ENCODE data around the gene GDF2. TPM values are rescaled to one million over a fixed set of nuclear protein-coding genes. Genes with fewer than 3 reads are reported as not detected.

The GDF2 gene
- total and polyA plus RNA-seq, 5 donors from 2014 or later = not detected

DNA sequence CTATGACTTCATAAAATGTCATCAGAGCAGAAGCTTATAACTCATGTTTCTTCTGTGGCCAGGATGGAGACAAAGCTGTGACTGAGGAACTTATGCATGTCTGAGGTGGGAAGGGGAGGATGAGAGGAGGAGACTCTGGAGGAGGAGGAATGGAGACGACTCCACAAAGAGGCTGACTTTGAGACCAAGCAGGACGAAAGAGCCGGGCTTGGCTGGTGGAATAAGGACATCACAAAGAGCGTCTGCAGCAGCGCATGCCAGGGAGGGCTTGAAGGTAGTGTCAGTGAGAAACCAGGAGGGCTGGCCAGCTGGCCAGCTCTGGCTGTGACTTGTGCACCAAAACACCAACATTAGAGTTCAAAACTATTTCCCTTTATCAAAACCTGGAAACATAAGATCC is 6.1 kb upstream of the GDF2 start:
- DNase-seq = no peak
- Mint-ChIP-seq H3K4me1 (peaks cover 0 to 13% (median 8%) of the 10 kb centered on the region in 4 donors), H3K4me3 (no peak overlapping the region), H3K27ac (no peak overlapping the region), H3K27me3 (peaks cover 5% of the 10 kb centered on the region), H3K36me3 (no peaks in the 10 kb centered on the region), H3K9me3 (peaks cover 0 to 2% (median 0%) of the 10 kb centered on the region in 7 donors)
- no peak for ATAC-seq (ENCODE audit: low read depth in 2 of 2)
- Histone ChIP-seq H3K27ac (ENCODE audit: insufficient read depth, low read length, poor library complexity, severe bottlenecking) (no peak overlapping the region), H3K9me3 (ENCODE audit: control insufficient read depth in 2 of 2, low read length in 2 of 2) (no peaks in the 10 kb centered on the region), H3K36me3 (ENCODE audit: control insufficient read depth, insufficient read depth, low read length) (no peaks in the 10 kb centered on the region), H3K4me3 (ENCODE audit: low read depth, low read length) (no peak overlapping the region), H3K27me3 (ENCODE audit: control insufficient read depth, insufficient read depth, low read length) (no peaks in the 10 kb centered on the region), H3K4me1 (ENCODE audit: control insufficient read depth, insufficient read depth, low read length, poor library complexity, severe bottlenecking) (peaks cover 10% of the 10 kb centered on the region)

DNA sequence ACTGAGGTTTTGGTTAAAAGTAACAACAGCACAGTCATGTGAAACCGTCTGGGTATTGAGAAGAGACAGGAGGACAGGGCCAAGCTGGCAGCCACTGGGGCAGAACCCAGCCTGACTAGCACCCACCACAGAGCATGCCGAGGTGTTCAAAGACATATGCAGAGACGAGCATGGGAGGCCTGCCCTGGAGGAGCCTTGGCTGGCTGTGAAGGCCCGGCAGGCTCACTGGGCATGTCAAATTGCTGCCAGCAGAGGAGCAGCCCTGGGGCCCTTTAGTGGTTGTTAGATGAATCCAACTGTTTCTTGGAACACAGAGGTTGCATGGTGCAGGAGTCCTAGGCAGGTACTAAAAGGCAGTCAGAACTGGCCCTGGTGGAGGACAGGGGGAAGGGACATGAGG is 5.0 kb upstream of the GDF2 start:
- DNase-seq (no peak), ATAC-seq (ENCODE audit: low read depth in 2 of 2) (no peak)
- peaks cover 0 to 2% (median 0%) of the 10 kb centered on the region in 7 donors for H3K9me3 Mint-ChIP-seq
- no peaks in the 10 kb centered on the region for H3K36me3 Mint-ChIP-seq
- Histone ChIP-seq H3K4me1 (ENCODE audit: control insufficient read depth, insufficient read depth, low read length, poor library complexity, severe bottlenecking) (no peaks in the 10 kb centered on the region), H3K4me3 (ENCODE audit: low read depth, low read length) (no peak overlapping the region), H3K27me3 (ENCODE audit: control insufficient read depth, insufficient read depth, low read length) (no peaks in the 10 kb centered on the region), H3K27ac (ENCODE audit: insufficient read depth, low read length, poor library complexity, severe bottlenecking) (no peak overlapping the region), H3K9me3 (ENCODE audit: control insufficient read depth in 2 of 2, low read length in 2 of 2) (no peaks in the 10 kb centered on the region), H3K36me3 (ENCODE audit: control insufficient read depth, insufficient read depth, low read length) (no peaks in the 10 kb centered on the region)
- H3K27ac Mint-ChIP-seq = no peak overlapping the region
- H3K4me1 Mint-ChIP-seq = peaks cover 0 to 2% (median 0%) of the 10 kb centered on the region in 4 donors
- peaks cover 5% of the 10 kb centered on the region for H3K27me3 Mint-ChIP-seq
- H3K4me3 Mint-ChIP-seq = no peak overlapping the region

DNA sequence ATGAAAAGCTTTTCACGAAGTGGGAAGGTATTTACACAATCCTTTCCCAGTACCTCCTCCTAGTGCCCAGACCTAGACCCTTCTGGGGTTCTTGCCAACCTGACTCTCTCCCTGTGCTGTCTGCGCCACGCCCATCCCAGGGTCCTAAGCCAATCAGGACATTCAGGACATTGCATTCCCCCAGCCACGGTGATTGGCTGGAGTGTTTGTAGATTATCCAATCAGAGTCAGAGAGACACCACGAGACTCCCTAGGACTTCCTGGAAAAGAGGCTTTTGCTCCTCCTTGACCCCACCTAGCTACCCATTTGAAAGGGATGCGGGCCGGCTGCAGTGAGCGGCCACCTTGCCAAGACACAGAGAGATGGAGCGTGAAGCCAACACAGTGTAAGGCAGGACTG is 3.5 kb upstream of the GDF2 start:
- Mint-ChIP-seq H3K4me1 (no peaks in the 10 kb centered on the region), H3K27ac (peak overlapping the region in 1 of 3 donors; percentile 12), H3K9me3 (peaks cover 0 to 2% (median 0%) of the 10 kb centered on the region in 7 donors), H3K4me3 (no peak overlapping the region), H3K27me3 (peaks cover 9% of the 10 kb centered on the region), H3K36me3 (no peaks in the 10 kb centered on the region)
- no peaks in the 10 kb centered on the region for H3K4me1 ChIP-seq (ENCODE audit: control insufficient read depth, insufficient read depth, low read length, poor library complexity, severe bottlenecking)
- DNase-seq (no peak), ATAC-seq (ENCODE audit: low read depth in 2 of 2) (no peak)
- H3K4me3 ChIP-seq (ENCODE audit: low read depth, low read length) = no peak overlapping the region
- H3K9me3 ChIP-seq (ENCODE audit: control insufficient read depth in 2 of 2, low read length in 2 of 2) = no peaks in the 10 kb centered on the region
- no peaks in the 10 kb centered on the region for H3K36me3 ChIP-seq (ENCODE audit: control insufficient read depth, insufficient read depth, low read length)
- no peak overlapping the region for H3K27ac ChIP-seq (ENCODE audit: insufficient read depth, low read length, poor library complexity, severe bottlenecking)
- no peaks in the 10 kb centered on the region for H3K27me3 ChIP-seq (ENCODE audit: control insufficient read depth, insufficient read depth, low read length)

DNA sequence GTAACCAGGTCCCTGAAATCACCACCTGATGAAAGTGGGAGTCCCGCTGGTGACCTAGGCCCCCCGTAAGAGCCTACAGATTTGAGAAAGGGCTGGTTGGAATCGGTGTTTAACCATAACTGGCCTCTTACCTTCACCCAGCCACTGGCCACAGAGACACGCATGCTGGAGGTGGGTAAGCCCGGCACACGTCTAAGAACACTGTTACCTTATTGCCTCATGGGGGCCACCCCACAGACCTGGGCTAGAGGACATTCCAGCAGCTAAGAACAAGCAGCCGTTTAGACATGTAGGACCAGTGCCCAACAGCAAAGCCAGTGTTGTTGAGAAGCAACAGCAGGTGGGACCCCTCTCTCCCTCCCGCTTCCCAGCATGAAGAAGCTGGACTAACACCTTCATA is 2.5 kb upstream of the GDF2 start:
- DNase-seq (no peak), ATAC-seq (ENCODE audit: low read depth in 2 of 2) (no peak)
- no peaks in the 10 kb centered on the region for H3K36me3 ChIP-seq (ENCODE audit: control insufficient read depth, insufficient read depth, low read length)
- peaks cover 9% of the 10 kb centered on the region for H3K27me3 Mint-ChIP-seq
- H3K9me3 Mint-ChIP-seq = no peaks in the 10 kb centered on the region
- no peaks in the 10 kb centered on the region for H3K36me3 Mint-ChIP-seq
- no peaks in the 10 kb centered on the region for H3K4me1 ChIP-seq (ENCODE audit: control insufficient read depth, insufficient read depth, low read length, poor library complexity, severe bottlenecking)
- H3K4me1 Mint-ChIP-seq = no peaks in the 10 kb centered on the region
- no peak overlapping the region for H3K27ac ChIP-seq (ENCODE audit: insufficient read depth, low read length, poor library complexity, severe bottlenecking)
- H3K27me3 ChIP-seq (ENCODE audit: control insufficient read depth, insufficient read depth, low read length) = no peaks in the 10 kb centered on the region
- no peak overlapping the region for H3K4me3 ChIP-seq (ENCODE audit: low read depth, low read length)
- no peak overlapping the region for H3K4me3 Mint-ChIP-seq
- H3K9me3 ChIP-seq (ENCODE audit: control insufficient read depth in 2 of 2, low read length in 2 of 2) = no peaks in the 10 kb centered on the region
- H3K27ac Mint-ChIP-seq = no peak overlapping the region

DNA sequence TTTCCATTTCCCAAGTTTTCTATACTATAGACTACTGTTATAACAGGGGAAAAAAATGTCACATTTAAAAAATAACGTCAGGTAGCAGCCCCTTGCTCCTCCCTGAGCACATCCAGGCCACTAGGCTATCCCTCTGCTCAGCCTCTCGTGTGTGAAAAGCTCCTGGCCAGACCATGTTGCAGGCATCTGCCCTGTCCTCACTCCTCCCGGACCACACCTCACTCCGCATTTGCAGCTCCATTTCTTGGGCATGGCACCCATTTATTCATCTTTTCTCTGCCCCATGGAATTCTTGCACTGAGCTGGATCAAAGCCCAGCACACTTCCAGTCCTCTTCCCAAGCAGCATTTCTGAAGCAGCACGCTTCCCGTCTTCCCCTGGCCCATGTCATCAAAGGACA is 1.4 kb upstream of the GDF2 start:
- H3K9me3 ChIP-seq (ENCODE audit: control insufficient read depth in 2 of 2, low read length in 2 of 2) = no peaks in the 10 kb centered on the region
- H3K4me1 ChIP-seq (ENCODE audit: control insufficient read depth, insufficient read depth, low read length, poor library complexity, severe bottlenecking) = no peaks in the 10 kb centered on the region
- H3K36me3 Mint-ChIP-seq = no peaks in the 10 kb centered on the region
- H3K27me3 Mint-ChIP-seq = peaks cover 7% of the 10 kb centered on the region
- H3K27me3 ChIP-seq (ENCODE audit: control insufficient read depth, insufficient read depth, low read length) = no peaks in the 10 kb centered on the region
- H3K27ac Mint-ChIP-seq = no peak overlapping the region
- no peaks in the 10 kb centered on the region for H3K4me1 Mint-ChIP-seq
- no peaks in the 10 kb centered on the region for H3K9me3 Mint-ChIP-seq
- no peak for DNase-seq
- no peak overlapping the region for H3K4me3 ChIP-seq (ENCODE audit: low read depth, low read length)
- no peak overlapping the region for H3K4me3 Mint-ChIP-seq
- no peaks in the 10 kb centered on the region for H3K36me3 ChIP-seq (ENCODE audit: control insufficient read depth, insufficient read depth, low read length)
- no peak overlapping the region for H3K27ac ChIP-seq (ENCODE audit: insufficient read depth, low read length, poor library complexity, severe bottlenecking)
- no peak for ATAC-seq (ENCODE audit: low read depth in 2 of 2)

DNA sequence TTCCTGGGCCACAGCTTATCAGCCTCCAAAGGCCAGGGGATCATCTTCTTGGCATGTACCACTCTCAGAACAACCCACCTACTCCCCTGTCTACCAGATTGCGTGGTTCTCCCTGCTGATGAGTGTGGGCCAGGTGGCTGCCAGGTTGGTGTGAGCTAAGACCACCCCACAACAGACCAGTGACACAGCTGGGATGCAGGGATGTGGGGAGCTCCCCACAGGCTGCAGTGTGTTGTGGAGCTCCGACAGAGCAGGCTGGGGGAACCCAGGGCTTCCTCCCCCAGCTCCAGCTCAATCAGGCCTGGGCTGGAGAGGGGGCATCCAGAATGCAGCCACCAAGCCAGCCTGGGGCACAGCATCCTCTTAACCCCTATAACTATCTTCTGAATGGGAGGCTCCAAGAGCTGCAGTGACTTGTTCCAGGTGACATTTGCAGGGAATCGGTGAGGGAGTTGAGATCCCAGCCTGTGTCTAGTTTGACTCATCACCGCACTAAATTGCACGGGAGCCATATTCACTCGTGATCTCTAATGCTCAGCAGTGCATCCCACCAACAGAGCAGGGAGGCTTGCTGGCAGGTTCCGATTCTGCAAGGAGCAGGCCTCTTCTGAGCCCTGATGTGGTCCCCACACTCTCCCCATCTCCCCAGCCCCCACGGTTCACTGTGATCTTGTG is 596 bp upstream of the GDF2 start:
- H3K4me3 ChIP-seq (ENCODE audit: low read depth, low read length) = no peak overlapping the region
- H3K9me3 ChIP-seq (ENCODE audit: control insufficient read depth in 2 of 2, low read length in 2 of 2) = no peaks in the 10 kb centered on the region
- Mint-ChIP-seq H3K9me3 (no peaks in the 10 kb centered on the region), H3K27me3 (peaks cover 4% of the 10 kb centered on the region), H3K36me3 (no peaks in the 10 kb centered on the region), H3K4me1 (no peaks in the 10 kb centered on the region), H3K4me3 (no peak overlapping the region), H3K27ac (no peak overlapping the region)
- H3K27ac ChIP-seq (ENCODE audit: insufficient read depth, low read length, poor library complexity, severe bottlenecking) = no peak overlapping the region
- H3K27me3 ChIP-seq (ENCODE audit: control insufficient read depth, insufficient read depth, low read length) = no peaks in the 10 kb centered on the region
- no peak for ATAC-seq (ENCODE audit: low read depth in 2 of 2)
- H3K36me3 ChIP-seq (ENCODE audit: control insufficient read depth, insufficient read depth, low read length) = no peaks in the 10 kb centered on the region
- H3K4me1 ChIP-seq (ENCODE audit: control insufficient read depth, insufficient read depth, low read length, poor library complexity, severe bottlenecking) = no peaks in the 10 kb centered on the region
- DNase-seq = no peak

DNA sequence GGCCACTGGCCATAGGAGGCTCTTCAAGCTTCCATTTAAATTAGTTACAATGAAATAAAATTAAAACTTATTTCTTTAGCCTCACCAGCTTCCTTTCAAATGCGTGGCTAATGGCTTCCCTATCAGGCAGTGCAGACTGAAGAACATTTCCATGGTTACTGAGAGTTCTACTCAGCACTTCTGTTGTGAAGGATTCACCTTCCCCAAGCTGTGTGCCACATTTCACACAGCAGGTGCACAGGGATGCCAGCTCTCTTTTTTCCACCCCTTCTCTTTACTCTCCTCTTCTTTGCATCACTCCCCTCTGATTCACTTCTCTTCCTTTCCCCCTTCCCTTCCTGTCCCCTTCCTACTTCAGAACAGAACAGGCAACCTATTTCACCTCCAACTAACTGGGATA is 833 bp downstream of the GDF2 start:
- Histone ChIP-seq H3K27me3 (ENCODE audit: control insufficient read depth, insufficient read depth, low read length) (no peaks in the 10 kb centered on the region), H3K27ac (ENCODE audit: insufficient read depth, low read length, poor library complexity, severe bottlenecking) (no peak overlapping the region), H3K4me1 (ENCODE audit: control insufficient read depth, insufficient read depth, low read length, poor library complexity, severe bottlenecking) (no peaks in the 10 kb centered on the region), H3K36me3 (ENCODE audit: control insufficient read depth, insufficient read depth, low read length) (no peaks in the 10 kb centered on the region), H3K4me3 (ENCODE audit: low read depth, low read length) (no peak overlapping the region), H3K9me3 (ENCODE audit: control insufficient read depth in 2 of 2, low read length in 2 of 2) (no peaks in the 10 kb centered on the region)
- DNase-seq (no peak), ATAC-seq (ENCODE audit: low read depth in 2 of 2) (no peak)
- peaks cover 4% of the 10 kb centered on the region for H3K27me3 Mint-ChIP-seq
- H3K36me3 Mint-ChIP-seq = no peaks in the 10 kb centered on the region
- H3K4me3 Mint-ChIP-seq = no peak overlapping the region
- no peaks in the 10 kb centered on the region for H3K9me3 Mint-ChIP-seq
- no peaks in the 10 kb centered on the region for H3K4me1 Mint-ChIP-seq
- H3K27ac Mint-ChIP-seq = no peak overlapping the region

DNA sequence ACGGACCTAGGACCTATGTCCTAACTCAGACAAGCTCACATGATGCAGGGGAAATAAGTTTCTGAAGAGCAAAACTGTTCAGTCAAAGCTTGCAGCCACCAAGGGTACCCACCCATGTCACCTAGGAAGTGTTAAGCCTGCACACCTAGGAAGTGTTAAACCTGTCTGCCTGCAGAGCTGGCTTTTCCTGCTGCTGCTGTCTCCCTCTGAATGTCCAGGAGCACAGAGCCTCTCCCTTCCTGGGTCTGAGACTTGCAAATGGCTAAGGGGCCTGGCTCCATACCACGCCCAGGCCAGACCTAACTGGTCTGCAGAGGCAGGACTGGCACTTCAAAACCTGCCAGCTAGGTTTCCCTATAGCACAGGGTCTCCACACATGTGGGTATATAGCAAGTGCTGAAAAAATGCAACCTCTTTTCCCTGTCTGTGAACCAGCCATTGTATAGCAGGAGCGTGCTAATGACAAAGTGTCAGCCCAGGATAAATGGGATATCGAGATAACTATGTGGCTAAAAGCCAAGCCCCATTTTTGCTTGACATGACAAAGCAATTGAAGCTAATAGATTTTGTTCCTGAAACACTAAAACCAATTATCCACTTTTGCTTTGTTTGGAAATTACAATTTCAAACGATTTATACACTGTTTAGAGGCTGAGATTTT is 1.5 kb downstream of the GDF2 start:
- Mint-ChIP-seq H3K36me3 (no peaks in the 10 kb centered on the region), H3K4me1 (no peaks in the 10 kb centered on the region), H3K27me3 (peaks cover 4% of the 10 kb centered on the region), H3K4me3 (no peak overlapping the region), H3K9me3 (no peaks in the 10 kb centered on the region), H3K27ac (no peak overlapping the region)
- Histone ChIP-seq H3K4me1 (ENCODE audit: control insufficient read depth, insufficient read depth, low read length, poor library complexity, severe bottlenecking) (no peaks in the 10 kb centered on the region), H3K27me3 (ENCODE audit: control insufficient read depth, insufficient read depth, low read length) (no peaks in the 10 kb centered on the region), H3K9me3 (ENCODE audit: control insufficient read depth in 2 of 2, low read length in 2 of 2) (no peaks in the 10 kb centered on the region), H3K36me3 (ENCODE audit: control insufficient read depth, insufficient read depth, low read length) (no peaks in the 10 kb centered on the region), H3K27ac (ENCODE audit: insufficient read depth, low read length, poor library complexity, severe bottlenecking) (no peak overlapping the region), H3K4me3 (ENCODE audit: low read depth, low read length) (no peak overlapping the region)
- DNase-seq (no peak), ATAC-seq (ENCODE audit: low read depth in 2 of 2) (no peak)
